GM12891 (cell line): ENCODE results near the gene KIF24.
"Not testable (repeated sequence)": the region's sequence is repeated elsewhere in the genome, so short reads cannot be mapped to it uniquely, and the experiment has no call there.

Experiments
- DNase-seq: peaks from one replicate; pipeline ENCODE4 v3.0.0; 2011; ENCODE audit warnings: low spot score; ENCODE audit not compliant: insufficient read length
- FAIRE-seq: peaks from 2 replicates; lab custom pipeline; 2011; peaks lifted over from hg19 to GRCh38; lab: Jason Lieb, UNC
- PAX5 ChIP-seq: IDR thresholded peaks from 2 replicates; pipeline ENCODE4 v1.6.1; 2011; ENCODE audit warnings: low read length, moderate library complexity, mild to moderate bottlenecking; ENCODE audit not compliant: insufficient read depth, severe bottlenecking
- POLR2A ChIP-seq: IDR thresholded peaks from 2 replicates; pipeline ENCODE4 v1.6.1; 2011; ENCODE audit warnings: low read depth, low read length, control low read depth
- POLR2AphosphoS5 ChIP-seq: IDR thresholded peaks from 2 replicates; pipeline ENCODE4 v1.6.1; 2011; ENCODE audit warnings: low read depth, low read length, control low read depth
- POU2F2 ChIP-seq: IDR thresholded peaks from 2 replicates; pipeline ENCODE4 v1.6.1; 2011; ENCODE audit warnings: low read depth, mild to moderate bottlenecking, control low read depth, low read length, moderate library complexity
- SPI1 ChIP-seq: IDR thresholded peaks from 2 replicates; pipeline ENCODE4 v1.6.1; 2011; ENCODE audit warnings: low read depth, low read length, control low read depth
- TAF1 ChIP-seq: IDR thresholded peaks from 2 replicates; pipeline ENCODE4 v1.6.1; 2011; ENCODE audit warnings: low read depth, low read length, control low read depth

The KIF24 gene

DNA sequence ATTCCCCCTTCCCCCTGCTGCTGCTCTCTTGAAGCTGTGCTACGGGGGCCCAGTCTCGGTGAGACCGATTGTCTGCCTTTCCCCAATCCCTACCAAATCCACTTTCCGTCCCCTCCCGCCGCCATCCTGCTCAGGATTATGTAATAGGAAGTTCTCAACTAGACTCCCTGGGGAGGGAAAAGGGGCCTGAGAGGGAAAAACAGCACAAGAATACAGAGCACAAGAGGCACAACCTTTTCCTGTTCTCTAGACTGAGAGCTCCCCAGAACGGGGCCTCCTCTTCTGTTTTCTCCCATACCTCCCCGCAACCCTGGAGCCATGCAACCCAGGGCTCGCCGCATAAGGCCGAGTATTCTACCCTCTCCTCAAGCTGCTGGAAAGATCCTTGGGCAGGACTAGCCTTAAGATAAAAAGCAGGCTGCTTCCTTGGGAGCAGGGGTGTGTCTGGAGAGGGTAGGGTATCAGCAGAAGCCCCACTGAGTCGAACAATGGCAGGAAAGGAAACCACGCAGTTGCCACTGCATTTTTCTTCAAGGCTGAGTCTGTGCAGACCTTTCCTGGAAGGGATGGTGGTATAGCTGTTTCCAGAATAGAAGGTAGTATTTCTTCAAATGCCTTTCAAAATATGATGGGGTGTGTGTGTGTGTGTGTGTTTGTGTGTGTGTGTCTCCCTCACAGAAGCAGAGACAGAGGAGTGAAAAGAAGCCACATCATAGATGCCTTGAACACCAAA lies 34.7 kb upstream of the KIF24 start:
- FAIRE-seq (no peak), DNase-seq (no peak)
- TF ChIP-seq TAF1, result no peak
- no peak for TF ChIP-seq POU2F2
- no peak for TF ChIP-seq PAX5
- no peak for TF ChIP-seq SPI1
- TF ChIP-seq POLR2A, result no peak
- no peak for TF ChIP-seq POLR2AphosphoS5

DNA sequence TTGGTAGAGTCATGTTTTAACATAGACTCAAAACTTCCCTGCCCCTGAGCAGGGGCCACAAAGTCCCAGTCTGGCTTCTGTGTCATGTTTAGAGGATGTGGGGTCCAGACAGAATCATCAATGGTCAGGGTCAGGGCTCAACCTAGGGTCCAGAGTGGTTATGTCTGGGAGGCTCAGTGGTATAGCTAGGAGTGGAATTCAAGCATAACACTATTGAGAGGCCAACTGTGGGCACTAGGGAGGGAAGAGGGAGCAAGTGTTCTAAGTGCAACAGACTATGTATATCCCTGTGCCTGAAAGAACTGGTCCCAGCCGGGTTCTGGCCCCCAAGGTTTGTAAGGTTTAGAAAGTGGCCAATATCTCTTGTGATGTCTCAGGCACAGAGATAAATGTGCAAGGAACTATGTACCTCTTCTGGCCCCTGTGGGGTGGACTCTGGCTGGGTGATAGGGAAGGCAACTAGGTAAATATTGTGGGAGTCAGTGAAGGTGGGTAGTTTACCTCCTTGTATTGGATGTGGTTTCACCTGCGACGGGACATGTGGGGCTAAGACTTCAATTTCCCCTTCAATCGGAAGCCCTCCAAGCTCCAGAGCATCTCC lies 33.6 kb upstream of the KIF24 start:
- no peak for FAIRE-seq
- TF ChIP-seq PAX5 (no peak), POU2F2 (no peak), TAF1 (no peak), POLR2AphosphoS5 (no peak), SPI1 (no peak), POLR2A (no peak)
- no peak for DNase-seq

DNA sequence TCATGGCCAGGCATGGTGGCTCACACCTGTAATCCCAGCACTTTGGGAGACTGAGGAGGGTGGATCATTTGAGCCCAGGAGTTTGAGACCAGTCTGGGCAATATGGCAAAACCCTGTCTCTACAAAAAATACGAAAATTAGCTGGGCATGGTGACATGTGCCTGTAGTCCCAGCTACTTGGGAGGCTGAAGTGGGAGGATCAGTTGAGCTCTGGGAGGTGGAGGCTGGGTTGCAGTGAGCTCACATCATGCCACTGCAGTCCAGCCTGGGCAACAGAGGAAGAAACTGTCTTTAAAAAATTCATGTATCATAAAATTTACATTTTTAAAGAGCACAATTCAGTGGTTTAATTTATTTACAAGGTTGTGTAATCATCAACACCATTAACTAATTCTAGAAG lies 23.9 kb upstream of the KIF24 start:
- DNase-seq, FAIRE-seq: not testable (repeated sequence)

DNA sequence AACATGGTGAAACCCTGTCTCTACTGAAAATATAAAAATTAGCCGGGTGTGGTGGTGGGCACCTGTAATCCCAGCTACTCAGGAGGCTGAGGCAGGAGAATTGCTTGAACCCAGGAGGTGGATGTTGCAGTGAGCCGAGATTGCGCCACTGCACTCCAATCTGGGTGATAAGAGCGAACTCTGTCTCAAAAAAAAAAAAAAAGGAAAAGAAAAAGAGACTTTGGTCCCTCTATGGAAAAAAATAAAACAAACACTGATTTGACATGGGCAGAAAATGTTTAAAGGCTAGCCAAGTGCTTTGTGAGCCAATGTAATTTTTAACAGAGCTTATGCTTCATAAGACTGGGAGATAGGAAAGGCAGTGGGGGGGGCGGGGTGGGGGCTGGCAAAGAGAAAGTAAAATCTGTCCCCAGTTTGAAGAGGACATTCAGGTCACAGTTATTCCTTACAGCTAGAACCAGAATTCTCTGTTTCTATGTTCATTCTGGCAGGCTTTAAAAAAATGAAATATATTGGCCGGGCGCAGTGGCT lies 23.1 kb upstream of the KIF24 start:
- FAIRE-seq, result not testable (repeated sequence)

DNA sequence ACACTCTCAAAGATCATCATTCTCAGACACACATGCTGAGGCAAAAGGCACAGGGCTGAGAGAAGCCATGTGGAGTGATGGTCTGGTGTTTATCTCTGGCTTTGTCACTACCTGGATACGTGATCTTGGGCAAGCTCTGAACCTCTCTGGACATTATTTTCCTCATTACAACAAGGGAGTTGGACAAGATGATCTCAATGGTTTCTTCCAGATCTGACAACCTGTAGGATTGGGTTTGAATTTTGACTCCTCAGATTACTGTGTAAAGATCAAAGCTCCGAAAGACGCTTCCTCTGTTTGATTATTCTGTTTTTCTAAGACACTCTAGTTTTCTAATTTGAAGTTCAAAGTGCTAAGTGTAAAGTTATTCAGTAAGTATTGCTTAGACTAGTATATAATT lies 20.3 kb upstream of the KIF24 start:
- DNase-seq (no peak), FAIRE-seq (no peak)
- TF ChIP-seq PAX5 (no peak), TAF1 (no peak), POU2F2 (no peak), SPI1 (no peak), POLR2AphosphoS5 (no peak), POLR2A (no peak)

More for the DNA sequence above, 23.1 kb upstream of the KIF24 start:
- DNase-seq, result not testable (repeated sequence)

DNA sequence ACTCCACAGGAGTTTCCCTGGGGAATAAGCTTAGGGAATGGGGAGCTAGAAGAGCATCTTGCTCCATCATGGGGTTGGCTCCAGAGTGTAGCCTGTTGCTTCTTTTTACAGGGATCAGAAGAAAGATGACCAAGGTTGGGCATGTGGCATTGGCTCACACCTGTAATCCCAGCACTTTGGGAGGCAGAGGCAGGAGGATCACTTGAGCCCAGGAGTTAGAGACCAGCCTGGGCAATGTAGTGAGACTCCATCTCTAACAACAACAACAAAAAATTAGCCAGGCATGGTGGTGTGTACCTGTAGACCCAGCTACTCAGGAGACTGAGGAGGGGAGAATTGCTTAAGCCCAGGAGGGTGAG lies 18.7 kb upstream of the KIF24 start:
- TF ChIP-seq POLR2A (no peak), TAF1 (no peak), SPI1 (no peak), POLR2AphosphoS5 (no peak), PAX5 (no peak), POU2F2 (no peak)
- DNase-seq, result no peak
- no peak for FAIRE-seq

DNA sequence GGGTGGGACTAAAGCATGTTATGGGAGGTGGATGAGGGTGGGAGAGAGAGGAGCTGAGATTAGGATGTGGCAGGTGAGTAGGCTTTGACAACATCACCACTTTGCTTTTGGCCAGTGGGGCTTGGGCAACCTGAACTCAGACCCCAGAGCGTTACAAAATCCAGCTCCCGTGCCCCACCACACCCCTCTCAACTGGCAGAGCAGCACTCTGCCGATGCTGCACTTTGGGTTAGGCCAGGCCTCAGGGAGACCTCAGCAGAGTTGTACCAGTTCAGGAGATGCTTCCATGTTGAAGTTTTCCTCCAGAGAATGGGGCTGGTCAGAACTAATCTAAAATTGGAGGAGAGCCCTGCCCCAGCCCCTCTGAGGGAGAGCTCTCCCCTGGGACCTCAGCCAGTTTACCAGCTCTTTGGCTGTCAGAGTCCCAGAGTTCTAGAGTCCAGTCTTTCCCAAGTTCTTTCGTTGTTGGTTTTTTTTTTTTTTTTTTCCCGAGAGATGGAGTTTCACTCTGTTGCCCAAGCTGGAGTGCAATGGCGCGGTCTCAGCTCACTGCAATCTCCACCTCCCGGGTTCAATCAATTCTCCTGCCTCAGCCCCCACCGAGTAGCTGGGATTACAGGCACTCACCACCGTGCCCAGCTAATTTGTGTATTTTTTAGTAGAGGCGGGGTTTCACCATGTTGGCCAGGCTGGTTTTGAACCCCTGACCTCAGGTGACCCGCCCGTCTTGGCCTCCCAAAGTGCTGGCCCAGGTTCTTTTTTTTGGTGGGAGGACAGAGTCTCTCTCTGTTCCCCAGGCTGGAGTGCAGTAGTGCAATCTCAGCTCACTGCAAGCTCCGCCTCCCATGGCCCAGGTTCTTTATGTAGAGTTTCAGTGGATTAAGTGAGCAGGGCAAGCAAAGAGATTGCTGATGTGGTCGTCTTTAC lies 18.1 kb upstream of the KIF24 start:
- FAIRE-seq, result no peak
- TF ChIP-seq POU2F2 (no peak), TAF1 (no peak), SPI1 (no peak), POLR2AphosphoS5 (no peak), POLR2A (no peak), PAX5 (no peak)

DNA sequence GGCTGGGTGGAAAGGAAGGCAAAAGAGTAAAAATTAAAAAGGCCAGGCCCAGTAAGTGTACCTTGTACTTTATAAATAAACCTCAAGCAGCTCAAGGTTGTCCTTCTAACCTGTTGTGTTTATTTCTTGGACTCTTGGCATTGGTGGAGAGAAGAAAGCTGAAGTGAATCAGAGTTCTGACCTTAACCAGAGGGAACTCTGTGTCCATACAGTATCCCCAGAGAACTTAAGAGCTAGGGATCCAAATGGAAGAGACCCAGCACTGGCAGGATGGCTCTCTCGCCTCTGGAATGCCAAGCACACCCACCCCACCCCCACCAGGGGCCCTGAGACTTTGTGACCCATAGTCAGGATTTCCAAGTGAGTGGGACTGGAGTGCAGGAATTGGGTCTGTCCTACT lies 14.5 kb upstream of the KIF24 start:
- TF ChIP-seq POLR2A (no peak), POLR2AphosphoS5 (no peak), TAF1 (no peak), PAX5 (no peak), SPI1 (no peak), POU2F2 (no peak)
- no peak for FAIRE-seq

More for the DNA sequence above, 18.1 kb upstream of the KIF24 start:
- DNase-seq, result no peak

DNA sequence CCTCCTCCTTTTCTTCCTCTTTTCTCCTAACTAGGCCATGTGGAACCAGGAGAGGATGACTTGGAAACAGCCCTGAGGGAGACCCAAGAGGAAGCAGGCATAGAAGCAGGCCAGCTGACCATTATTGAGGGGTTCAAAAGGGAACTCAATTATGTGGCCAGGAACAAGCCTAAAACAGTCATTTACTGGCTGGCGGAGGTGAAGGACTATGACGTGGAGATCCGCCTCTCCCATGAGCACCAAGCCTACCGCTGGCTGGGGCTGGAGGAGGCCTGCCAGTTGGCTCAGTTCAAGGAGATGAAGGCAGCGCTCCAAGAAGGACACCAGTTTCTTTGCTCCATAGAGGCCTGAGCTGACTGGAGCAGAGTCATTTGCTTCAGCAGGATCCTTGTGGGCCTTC lies 14.0 kb upstream of the KIF24 start:
- DNase-seq (no peak), FAIRE-seq (no peak)
- TF ChIP-seq POU2F2 (no peak), POLR2A (no peak), PAX5 (no peak), POLR2AphosphoS5 (no peak), TAF1 (no peak), SPI1 (no peak)

More for the DNA sequence above, 14.5 kb upstream of the KIF24 start:
- DNase-seq, result no peak

DNA sequence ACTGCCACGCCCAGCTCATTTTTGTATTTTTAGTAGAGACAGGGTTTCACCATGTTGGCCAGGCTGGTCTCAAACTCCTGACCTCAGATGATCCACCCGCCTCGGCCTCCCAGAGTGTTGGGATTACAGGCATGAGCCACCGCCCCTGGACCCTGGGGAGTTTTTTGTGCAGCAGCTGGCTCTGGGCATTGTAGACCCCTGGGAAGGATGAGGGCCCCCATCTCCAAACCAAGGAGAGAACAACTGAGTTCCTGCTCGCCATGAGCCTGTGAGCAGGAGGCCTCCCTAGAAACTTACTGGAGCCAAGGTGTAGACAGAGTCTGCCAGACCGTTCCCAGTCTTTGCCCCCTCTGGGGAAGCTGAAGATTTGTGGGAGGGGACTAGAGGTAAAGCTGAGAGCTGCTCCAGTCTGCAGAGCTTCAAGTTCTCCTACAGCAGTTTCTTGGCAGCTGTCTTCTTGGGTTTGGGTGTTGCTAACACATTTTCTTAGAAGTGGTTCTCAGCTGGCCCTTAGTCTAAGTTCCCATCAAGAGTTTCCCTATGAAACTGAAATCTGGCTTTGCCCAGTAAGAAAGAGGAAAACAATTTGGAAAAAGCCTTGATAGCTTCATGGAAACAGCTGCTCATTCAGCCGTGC lies 12.7 kb upstream of the KIF24 start:
- no peak for FAIRE-seq
- DNase-seq, result no peak
- TF ChIP-seq POU2F2 (no peak), TAF1 (no peak), POLR2AphosphoS5 (no peak), SPI1 (no peak), PAX5 (no peak)

DNA sequence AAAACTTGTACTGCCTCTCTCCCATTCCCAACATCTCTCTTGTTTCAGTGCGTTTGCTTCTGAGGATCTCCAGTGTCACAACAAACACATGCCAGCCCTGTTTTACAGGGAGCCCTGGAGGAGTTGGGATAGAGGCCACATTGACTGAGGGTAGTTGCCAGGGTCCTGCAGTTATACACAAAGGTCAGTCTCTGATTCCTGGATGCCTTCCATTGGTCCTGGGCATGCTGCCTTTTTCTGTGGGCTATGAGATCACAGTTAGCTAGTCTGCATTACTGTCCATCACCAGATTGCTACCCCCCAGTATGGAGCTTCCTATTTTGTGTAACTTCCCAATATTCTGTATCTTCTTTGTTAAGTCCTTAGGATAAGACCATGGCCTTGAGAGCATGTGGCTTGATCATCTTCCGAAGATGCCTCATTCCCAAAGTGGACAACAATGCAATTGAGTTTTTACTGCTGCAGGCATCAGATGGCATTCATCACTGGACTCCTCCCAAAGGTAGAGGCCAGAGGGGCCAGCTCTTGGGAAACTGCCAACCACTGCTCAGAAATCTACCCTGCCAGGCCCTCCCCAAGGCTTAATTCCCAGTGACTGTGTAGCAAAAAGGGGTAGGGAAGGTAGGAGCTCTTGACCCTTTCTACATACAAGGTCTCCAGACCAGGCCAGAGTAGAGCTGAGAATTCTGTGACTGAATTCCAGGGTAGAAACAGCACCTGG lies 9.8 kb upstream of the KIF24 start:
- TF ChIP-seq PAX5 (no peak), POLR2A (no peak), TAF1 (no peak), POLR2AphosphoS5 (no peak), SPI1 (no peak)
- FAIRE-seq, result no peak
- DNase-seq, result no peak

DNA sequence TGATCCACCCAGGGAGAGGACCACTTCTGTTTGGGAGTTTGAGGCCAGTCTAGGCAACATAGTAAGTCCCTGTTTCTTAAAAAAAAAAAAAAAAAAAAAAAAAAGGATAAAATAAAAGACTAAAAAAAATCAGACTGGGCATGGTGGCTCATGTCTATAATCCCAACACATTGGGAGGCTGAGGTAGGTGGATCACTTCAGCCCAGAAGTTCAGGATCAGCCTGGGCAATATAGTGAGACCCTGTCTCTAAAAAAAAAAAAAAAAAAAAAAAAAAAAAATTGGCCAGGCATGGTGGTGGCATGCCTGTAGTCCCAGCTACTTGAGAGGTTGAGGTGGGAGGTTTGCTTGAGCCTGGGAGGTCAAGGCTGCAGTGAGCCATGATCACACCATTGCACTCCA lies 9.0 kb upstream of the KIF24 start:
- not testable (repeated sequence) for DNase-seq

More for the DNA sequence above, 9.0 kb upstream of the KIF24 start:
- FAIRE-seq, result not testable (repeated sequence)
